Endothelial cell (in vitro differentiated cells): Measurements from ENCODE around the gene SLAMF6. TPM values are rescaled to one million over a fixed set of nuclear protein-coding genes. Genes with fewer than 3 reads are reported as not detected.
"Not testable (repeated sequence)": the region's sequence is repeated elsewhere in the genome, so short reads cannot be mapped to it uniquely, and the experiment has no call there.

Experiments used
- DNase-seq: peaks from one replicate; pipeline ENCODE4 v3.0.0; 2021; ENCODE audit warnings: low spot score
- H3K27ac Mint-ChIP-seq: one replicate; pipeline ENCODE4 v1.8.0; 2021; ENCODE audit warnings: mixed read lengths, inconsistent platforms; ENCODE audit not compliant: unreplicated experiment
- H3K27me3 Mint-ChIP-seq: one replicate; pipeline ENCODE4 v1.8.0; 2021; ENCODE audit warnings: mild to moderate bottlenecking, moderate library complexity, mixed read lengths, inconsistent platforms; ENCODE audit not compliant: unreplicated experiment
- H3K36me3 Mint-ChIP-seq: one replicate; pipeline ENCODE4 v1.8.0; 2021; ENCODE audit warnings: mild to moderate bottlenecking, low read depth, mixed read lengths, inconsistent platforms; ENCODE audit not compliant: unreplicated experiment
- H3K4me1 Mint-ChIP-seq: one replicate; pipeline ENCODE4 v1.8.0; 2021; ENCODE audit warnings: mild to moderate bottlenecking, mixed read lengths, inconsistent platforms; ENCODE audit not compliant: unreplicated experiment
- H3K4me3 Mint-ChIP-seq: one replicate; pipeline ENCODE4 v1.8.0; 2021; ENCODE audit warnings: mild to moderate bottlenecking, mixed read lengths, inconsistent platforms; ENCODE audit not compliant: unreplicated experiment
- H3K9me3 Mint-ChIP-seq: one replicate; pipeline ENCODE4 v1.8.0; 2021; ENCODE audit warnings: mixed read lengths, inconsistent platforms; ENCODE audit not compliant: unreplicated experiment
- CTCF ChIP-seq: fragments of 200-600 bp; sonication (generic); IDR thresholded peaks from one replicate; pipeline ENCODE4 v1.5.0; 2021; ENCODE audit warnings: antibody characterized with exemption; ENCODE audit not compliant: unreplicated experiment
- total RNA-seq: library from RNA; stranded (reverse); fragmentation: NEBNext Ultra II Directional; extraction: Animal tissue kit (Norgen Biotek cat#: 25700); gene quantifications from one replicate; pipeline ENCODE4 v1.2.1, GENCODE V29; 2021; ENCODE audit not compliant: unreplicated experiment

The SLAMF6 gene
- total RNA-seq, 1 donor from 2014 or later: not detected

- H3K4me3 Mint-ChIP-seq: no peak overlapping the region
- peaks cover 24% of the 10 kb centered on the region for H3K36me3 Mint-ChIP-seq
- peaks cover 18% of the 10 kb centered on the region for H3K4me1 Mint-ChIP-seq
- H3K9me3 Mint-ChIP-seq: peaks cover 16% of the 10 kb centered on the region
- no peak overlapping the region for H3K27ac Mint-ChIP-seq
- no peak for DNase-seq
- TF ChIP-seq CTCF: no peak
- H3K27me3 Mint-ChIP-seq: peaks cover 2% of the 10 kb centered on the region
These were observed 39.4 kb downstream of the SLAMF6 start for GRCh38 chr1:160483505-160484185.

- Mint-ChIP-seq H3K36me3 (peaks cover 28% of the 10 kb centered on the region), H3K9me3 (peaks cover 20% of the 10 kb centered on the region), H3K4me3 (no peak overlapping the region), H3K4me1 (peaks cover 14% of the 10 kb centered on the region), H3K27ac (no peak overlapping the region), H3K27me3 (peaks cover 2% of the 10 kb centered on the region)
- no peak for TF ChIP-seq CTCF
- no peak for DNase-seq
These were observed 41.0 kb downstream of the SLAMF6 start for GRCh38 chr1:160481979-160482596.

- H3K27ac Mint-ChIP-seq, H3K27me3 Mint-ChIP-seq, DNase-seq, H3K4me3 Mint-ChIP-seq, H3K4me1 Mint-ChIP-seq: not testable (repeated sequence)
- H3K36me3 Mint-ChIP-seq: peaks cover 28% of the 10 kb centered on the region
- H3K9me3 Mint-ChIP-seq: peaks cover 20% of the 10 kb centered on the region
These were observed 42.3 kb downstream of the SLAMF6 start for GRCh38 chr1:160480781-160481180.

GRCh38 chr1:160479091-160479490 is 44.0 kb downstream of the SLAMF6 start:
- H3K9me3 Mint-ChIP-seq: peaks cover 20% of the 10 kb centered on the region
- not testable (repeated sequence) for H3K4me3 Mint-ChIP-seq, H3K27me3 Mint-ChIP-seq, DNase-seq, H3K4me1 Mint-ChIP-seq, H3K27ac Mint-ChIP-seq
- peaks cover 22% of the 10 kb centered on the region for H3K36me3 Mint-ChIP-seq

GRCh38 chr1:160474392-160475242 is 48.4 kb downstream of the SLAMF6 start:
- peaks cover 8% of the 10 kb centered on the region for H3K9me3 Mint-ChIP-seq
- TF ChIP-seq CTCF: no peak
- no peak for DNase-seq
- H3K4me3 Mint-ChIP-seq: no peak overlapping the region
- H3K36me3 Mint-ChIP-seq: peaks cover 7% of the 10 kb centered on the region
- H3K27me3 Mint-ChIP-seq: no peaks in the 10 kb centered on the region
- no peaks in the 10 kb centered on the region for H3K4me1 Mint-ChIP-seq
- H3K27ac Mint-ChIP-seq: no peak overlapping the region
